ENCODE data around the gene DOC2B. TPM values are rescaled to one million over a fixed set of nuclear protein-coding genes. Genes with fewer than 3 reads are reported as not detected.

DOC2B gene
- total RNA-seq, 1 donor from 2014 or later, result 0.34 TPM

DNA sequence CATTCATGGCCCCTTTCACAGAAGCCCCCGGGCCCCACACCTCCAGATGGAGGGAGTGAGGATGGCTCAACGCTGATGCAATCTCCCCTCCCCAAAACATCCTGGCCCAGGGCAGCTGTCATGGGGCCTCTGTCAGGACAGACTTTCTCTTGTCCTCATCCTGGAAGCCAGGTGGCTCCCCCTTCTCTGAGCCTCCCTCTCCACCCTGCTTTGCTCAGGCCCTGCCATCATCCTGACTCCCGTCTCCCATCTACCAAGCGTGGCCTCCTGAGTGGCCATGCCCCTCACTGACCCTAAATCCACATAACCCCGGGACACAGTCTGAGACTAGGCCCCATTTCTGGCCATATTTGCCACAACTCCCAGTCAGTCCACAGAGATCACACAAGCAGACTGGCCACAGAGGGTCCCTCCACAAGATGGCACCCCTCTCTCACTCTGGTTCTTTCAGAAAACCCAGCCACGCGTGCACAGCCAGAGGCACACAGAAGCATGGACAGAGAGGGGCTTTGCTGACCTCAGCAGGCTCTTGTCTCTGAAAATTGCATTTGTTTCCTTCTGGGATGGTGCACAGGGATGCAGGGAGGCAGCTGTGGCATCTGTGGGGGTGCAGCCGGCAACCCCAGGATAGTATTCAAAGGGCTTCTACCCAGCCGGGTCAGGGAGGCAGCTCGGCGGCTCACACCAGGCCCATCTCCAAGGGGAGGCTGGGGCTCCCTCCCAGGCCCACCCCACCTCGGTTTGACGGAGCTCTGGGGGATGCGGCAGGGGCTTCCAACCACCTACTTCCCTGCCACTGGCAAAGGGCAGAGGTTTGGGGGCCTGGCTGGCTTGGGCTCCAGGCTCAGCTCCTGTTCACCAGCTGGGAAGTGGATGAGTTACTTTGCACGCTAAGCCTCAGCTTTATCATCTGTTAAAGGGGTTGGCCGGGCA is 16.9 kb downstream of the DOC2B start:
- Histone ChIP-seq H3K27me3 (no peaks in the 10 kb centered on the region), H3K9me3 (ENCODE audit: low read depth) (no peaks in the 10 kb centered on the region), H3F3A (ENCODE audit: low read depth) (no peaks in the 10 kb centered on the region), H3K4me3 (no peak overlapping the region), H2AFZ (replicated peaks) (peak overlapping the region; percentile 70), H4K20me1 (ENCODE audit: low read depth) (no peaks in the 10 kb centered on the region), H3K4me2 (peak overlapping the region; percentile 2), H3K36me3 (no peaks in the 10 kb centered on the region), H3K27ac (no peak overlapping the region), H3K4me1 (peaks cover 9% of the 10 kb centered on the region), H3K9ac (no peak overlapping the region), H3K79me2 (ENCODE audit: low read depth) (no peaks in the 10 kb centered on the region)
- peaks cover 4% of the 10 kb centered on the region for H3K27me3 Mint-ChIP-seq (ENCODE audit: insufficient read depth, low read depth)
- H3K27ac Mint-ChIP-seq, result peak overlapping the region; percentile 98
- TF ChIP-seq, protein P1, sequence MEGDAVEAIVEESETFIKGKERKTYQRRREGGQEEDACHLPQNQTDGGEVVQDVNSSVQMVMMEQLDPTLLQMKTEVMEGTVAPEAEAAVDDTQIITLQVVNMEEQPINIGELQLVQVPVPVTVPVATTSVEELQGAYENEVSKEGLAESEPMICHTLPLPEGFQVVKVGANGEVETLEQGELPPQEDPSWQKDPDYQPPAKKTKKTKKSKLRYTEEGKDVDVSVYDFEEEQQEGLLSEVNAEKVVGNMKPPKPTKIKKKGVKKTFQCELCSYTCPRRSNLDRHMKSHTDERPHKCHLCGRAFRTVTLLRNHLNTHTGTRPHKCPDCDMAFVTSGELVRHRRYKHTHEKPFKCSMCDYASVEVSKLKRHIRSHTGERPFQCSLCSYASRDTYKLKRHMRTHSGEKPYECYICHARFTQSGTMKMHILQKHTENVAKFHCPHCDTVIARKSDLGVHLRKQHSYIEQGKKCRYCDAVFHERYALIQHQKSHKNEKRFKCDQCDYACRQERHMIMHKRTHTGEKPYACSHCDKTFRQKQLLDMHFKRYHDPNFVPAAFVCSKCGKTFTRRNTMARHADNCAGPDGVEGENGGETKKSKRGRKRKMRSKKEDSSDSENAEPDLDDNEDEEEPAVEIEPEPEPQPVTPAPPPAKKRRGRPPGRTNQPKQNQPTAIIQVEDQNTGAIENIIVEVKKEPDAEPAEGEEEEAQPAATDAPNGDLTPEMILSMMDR (IDR thresholded peaks at IDR 0.05), result peak; percentile 75
- TF ChIP-seq EZH2phosphoT487 (IDR thresholded peaks at IDR 0.05), result no peak
- no peaks in the 10 kb centered on the region for H3K36me3 Mint-ChIP-seq
- DNase-seq (ENCODE audit: low spot score), result peak; percentile 85
- no peaks in the 10 kb centered on the region for H3K9me3 Mint-ChIP-seq
- no peak overlapping the region for H3K4me3 Mint-ChIP-seq
- H3K4me1 Mint-ChIP-seq, result peaks cover 12% of the 10 kb centered on the region

DNA sequence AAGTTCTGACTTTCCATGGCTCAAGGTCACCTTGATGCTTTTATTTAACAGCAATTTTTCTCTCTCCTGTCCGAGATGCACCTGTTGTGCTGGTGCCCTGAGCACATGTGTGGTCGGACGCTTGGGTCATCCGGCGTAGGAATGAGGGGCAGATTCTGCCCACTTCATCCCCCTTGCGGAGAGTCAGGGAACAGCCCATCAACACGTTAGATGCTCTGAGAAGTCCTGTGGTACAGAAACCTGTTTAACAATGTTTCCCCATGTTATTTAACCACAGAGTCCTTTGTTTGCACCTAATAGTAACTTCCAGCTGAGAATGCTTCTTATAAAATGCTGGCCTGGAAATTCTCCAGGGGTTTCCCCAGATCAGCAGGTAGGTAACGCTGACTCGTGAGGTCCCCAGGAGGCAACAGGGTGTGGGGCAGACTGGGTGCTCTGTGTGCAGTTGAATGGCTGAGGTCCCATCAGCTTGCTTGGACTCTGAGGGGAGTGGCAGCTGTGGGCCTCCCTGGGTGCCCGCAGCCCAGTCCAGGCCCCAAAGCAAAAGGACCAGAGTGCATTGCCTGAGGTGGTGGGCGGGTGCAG is 17.8 kb downstream of the DOC2B start:
- Histone ChIP-seq H3K79me2 (ENCODE audit: low read depth) (no peaks in the 10 kb centered on the region), H3F3A (ENCODE audit: low read depth) (no peaks in the 10 kb centered on the region), H3K4me3 (no peak overlapping the region), H3K4me2 (no peak overlapping the region), H3K9me3 (ENCODE audit: low read depth) (no peaks in the 10 kb centered on the region), H3K4me1 (peaks cover 9% of the 10 kb centered on the region), H4K20me1 (ENCODE audit: low read depth) (no peaks in the 10 kb centered on the region), H2AFZ (replicated peaks) (peak overlapping the region; percentile 70), H3K9ac (no peak overlapping the region), H3K27me3 (no peaks in the 10 kb centered on the region), H3K27ac (no peak overlapping the region), H3K36me3 (no peaks in the 10 kb centered on the region)
- Mint-ChIP-seq H3K36me3 (no peaks in the 10 kb centered on the region), H3K4me3 (peak overlapping the region; percentile 30), H3K27me3 (ENCODE audit: insufficient read depth, low read depth) (peaks cover 4% of the 10 kb centered on the region), H3K27ac (peak overlapping the region; percentile 57), H3K4me1 (peaks cover 12% of the 10 kb centered on the region), H3K9me3 (no peaks in the 10 kb centered on the region)
- DNase-seq (ENCODE audit: low spot score), result peak; percentile 53
- no peak for TF ChIP-seq EZH2phosphoT487 (IDR thresholded peaks at IDR 0.05)
- TF ChIP-seq, protein P1 (IDR thresholded peaks at IDR 0.05), result peak; percentile 52

DNA sequence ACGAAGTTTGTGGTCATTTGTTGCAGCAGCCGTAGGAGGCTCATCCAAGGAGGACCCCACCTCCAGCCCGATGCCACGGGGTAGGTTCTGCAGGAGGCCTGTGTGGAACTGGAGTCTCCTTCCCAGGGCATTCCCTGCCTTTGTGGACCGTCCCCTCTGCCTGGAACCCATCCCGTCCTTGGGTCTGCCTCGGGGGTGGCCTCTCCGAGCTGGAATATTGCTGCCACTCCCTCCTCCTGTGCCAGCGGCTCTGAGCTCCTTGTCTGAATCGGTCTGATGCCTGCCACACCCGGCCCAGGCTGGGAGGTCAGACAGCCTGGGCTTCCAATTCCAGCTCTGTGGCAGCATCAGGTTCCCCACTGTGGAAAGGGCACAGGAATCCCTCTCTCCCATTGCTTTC is 18.8 kb downstream of the DOC2B start:
- Mint-ChIP-seq H3K27ac (no peak overlapping the region), H3K9me3 (no peaks in the 10 kb centered on the region), H3K36me3 (no peaks in the 10 kb centered on the region), H3K27me3 (ENCODE audit: insufficient read depth, low read depth) (peaks cover 4% of the 10 kb centered on the region), H3K4me1 (peaks cover 12% of the 10 kb centered on the region), H3K4me3 (no peak overlapping the region)
- H3K9me3 ChIP-seq (ENCODE audit: low read depth), result no peaks in the 10 kb centered on the region
- peaks cover 9% of the 10 kb centered on the region for H3K4me1 ChIP-seq
- H3K36me3 ChIP-seq, result no peaks in the 10 kb centered on the region
- H3K4me2 ChIP-seq, result no peak overlapping the region
- H3K79me2 ChIP-seq (ENCODE audit: low read depth), result no peaks in the 10 kb centered on the region
- no peak overlapping the region for H3K9ac ChIP-seq
- no peak overlapping the region for H2AFZ ChIP-seq (replicated peaks)
- H3K27ac ChIP-seq, result no peak overlapping the region
- H3K27me3 ChIP-seq, result no peaks in the 10 kb centered on the region
- no peaks in the 10 kb centered on the region for H4K20me1 ChIP-seq (ENCODE audit: low read depth)
- no peaks in the 10 kb centered on the region for H3F3A ChIP-seq (ENCODE audit: low read depth)
- DNase-seq (ENCODE audit: low spot score), result no peak
- H3K4me3 ChIP-seq, result no peak overlapping the region
- TF ChIP-seq, protein P1 (IDR thresholded peaks at IDR 0.05), result no peak
- TF ChIP-seq EZH2phosphoT487 (IDR thresholded peaks at IDR 0.05), result no peak
- TF ChIP-seq EZH2 (IDR thresholded peaks at IDR 0.05), result no peak

Measured in neural progenitor cell (in vitro differentiated cells).